ENCODE data around the gene PCAT6. TPM values are rescaled to one million over a fixed set of nuclear protein-coding genes. Genes with fewer than 3 reads are reported as not detected.
"Not testable (repeated sequence)": the region's sequence is repeated elsewhere in the genome, so short reads cannot be mapped to it uniquely, and the experiment has no call there.

The PCAT6 gene
- total RNA-seq, 1 donor from 2014 or later = not detected

- H2AFZ ChIP-seq (replicated peaks) = no peak overlapping the region
- H3K4me3 Mint-ChIP-seq = no peak overlapping the region
- H3K27me3 Mint-ChIP-seq (ENCODE audit: insufficient read depth, low read depth) = peaks cover 5% of the 10 kb centered on the region
- H3K4me3 ChIP-seq = no peak overlapping the region
- no peak overlapping the region for H3K9ac ChIP-seq
- H4K20me1 ChIP-seq (ENCODE audit: low read depth) = no peaks in the 10 kb centered on the region
- peaks cover 7% of the 10 kb centered on the region for H3K4me1 Mint-ChIP-seq
- no peak for DNase-seq (ENCODE audit: low spot score)
- H3K4me1 ChIP-seq = no peaks in the 10 kb centered on the region
- H3K9me3 ChIP-seq (ENCODE audit: low read depth) = no peaks in the 10 kb centered on the region
- no peaks in the 10 kb centered on the region for H3F3A ChIP-seq (ENCODE audit: low read depth)
- peaks cover 2% of the 10 kb centered on the region for H3K9me3 Mint-ChIP-seq
- H3K79me2 ChIP-seq (ENCODE audit: low read depth) = no peaks in the 10 kb centered on the region
- H3K27me3 ChIP-seq = no peaks in the 10 kb centered on the region
- H3K27ac Mint-ChIP-seq = no peak overlapping the region
- H3K36me3 Mint-ChIP-seq = peaks cover 1% of the 10 kb centered on the region
- H3K4me2 ChIP-seq = no peak overlapping the region
- TF ChIP-seq EZH2phosphoT487 (IDR thresholded peaks at IDR 0.05) (no peak), CTCF (IDR thresholded peaks at IDR 0.05) (no peak)
- no peak overlapping the region for H3K27ac ChIP-seq
- no peaks in the 10 kb centered on the region for H3K36me3 ChIP-seq
These were observed 15.0 kb downstream of the PCAT6 start for GRCh38 chr1:202825748-202826147.

- not testable (repeated sequence) for H3K27ac ChIP-seq; H3K79me2 ChIP-seq (ENCODE audit: low read depth); H3K27me3 Mint-ChIP-seq (ENCODE audit: insufficient read depth, low read depth); H3K9ac ChIP-seq; H4K20me1 ChIP-seq (ENCODE audit: low read depth); DNase-seq (ENCODE audit: low spot score); H3K4me3 Mint-ChIP-seq; H3K36me3 Mint-ChIP-seq; H3K27ac Mint-ChIP-seq; H3K4me2 ChIP-seq; H3K4me1 Mint-ChIP-seq; H3K9me3 ChIP-seq (ENCODE audit: low read depth); H3K27me3 ChIP-seq; H3F3A ChIP-seq (ENCODE audit: low read depth); H2AFZ ChIP-seq (replicated peaks); H3K4me3 ChIP-seq; H3K9me3 Mint-ChIP-seq; H3K36me3 ChIP-seq; H3K4me1 ChIP-seq
These were observed 18.5 kb downstream of the PCAT6 start for GRCh38 chr1:202829223-202829622.

GRCh38 chr1:202831906-202832305, 21.2 kb downstream of the PCAT6 start:
- Histone ChIP-seq H3K9me3 (ENCODE audit: low read depth) (no peaks in the 10 kb centered on the region), H3K27ac (no peak overlapping the region), H3K27me3 (no peaks in the 10 kb centered on the region), H3K4me1 (peaks cover 12% of the 10 kb centered on the region), H3K4me2 (no peak overlapping the region), H4K20me1 (ENCODE audit: low read depth) (no peaks in the 10 kb centered on the region), H2AFZ (replicated peaks) (no peak overlapping the region), H3K4me3 (no peak overlapping the region), H3K79me2 (ENCODE audit: low read depth) (no peaks in the 10 kb centered on the region), H3F3A (ENCODE audit: low read depth) (no peaks in the 10 kb centered on the region), H3K36me3 (no peaks in the 10 kb centered on the region), H3K9ac (no peak overlapping the region)
- Mint-ChIP-seq H3K4me1 (peaks cover 6% of the 10 kb centered on the region), H3K27me3 (ENCODE audit: insufficient read depth, low read depth) (peaks cover 11% of the 10 kb centered on the region), H3K4me3 (no peak overlapping the region), H3K9me3 (peaks cover 2% of the 10 kb centered on the region), H3K27ac (no peak overlapping the region), H3K36me3 (peaks cover 1% of the 10 kb centered on the region)
- TF ChIP-seq EZH2 (IDR thresholded peaks at IDR 0.05) = no peak
- TF ChIP-seq CTCF (IDR thresholded peaks at IDR 0.05) = no peak
- no peak for TF ChIP-seq EZH2phosphoT487 (IDR thresholded peaks at IDR 0.05)
- DNase-seq (ENCODE audit: low spot score) = no peak

GRCh38 chr1:202834771-202835547, 24.2 kb downstream of the PCAT6 start:
- no peak overlapping the region for H3K4me2 ChIP-seq
- H4K20me1 ChIP-seq (ENCODE audit: low read depth) = no peaks in the 10 kb centered on the region
- H3K36me3 ChIP-seq = no peaks in the 10 kb centered on the region
- H3K9me3 Mint-ChIP-seq = no peaks in the 10 kb centered on the region
- no peaks in the 10 kb centered on the region for H3F3A ChIP-seq (ENCODE audit: low read depth)
- H3K27ac ChIP-seq = no peak overlapping the region
- H3K4me1 Mint-ChIP-seq = peaks cover 8% of the 10 kb centered on the region
- H3K4me3 Mint-ChIP-seq = no peak overlapping the region
- H3K9ac ChIP-seq = no peak overlapping the region
- H3K79me2 ChIP-seq (ENCODE audit: low read depth) = no peaks in the 10 kb centered on the region
- H3K27me3 Mint-ChIP-seq (ENCODE audit: insufficient read depth, low read depth) = peaks cover 11% of the 10 kb centered on the region
- H3K4me1 ChIP-seq = peaks cover 12% of the 10 kb centered on the region
- no peaks in the 10 kb centered on the region for H3K27me3 ChIP-seq
- H3K9me3 ChIP-seq (ENCODE audit: low read depth) = no peaks in the 10 kb centered on the region
- H2AFZ ChIP-seq (replicated peaks) = no peak overlapping the region
- H3K4me3 ChIP-seq = no peak overlapping the region
- TF ChIP-seq EZH2phosphoT487 (IDR thresholded peaks at IDR 0.05) (no peak), CTCF (IDR thresholded peaks at IDR 0.05) (no peak), EZH2 (IDR thresholded peaks at IDR 0.05) (no peak)
- no peaks in the 10 kb centered on the region for H3K36me3 Mint-ChIP-seq
- no peak overlapping the region for H3K27ac Mint-ChIP-seq
- no peak for DNase-seq (ENCODE audit: low spot score)

Measured in neural progenitor cell (in vitro differentiated cells).